Sciatic nerve (tissue), 2 donors: ENCODE measurements around the gene PCNX3. TPM values are rescaled to one million over a fixed set of nuclear protein-coding genes. Genes with fewer than 3 reads are reported as not detected.
A peak's percentile ranks its signal among the peaks of the same experiment; 100 is the strongest.
"Not testable (repeated sequence)": the region's sequence is repeated elsewhere in the genome, so short reads cannot be mapped to it uniquely, and the experiment has no call there.

Source experiments
- ATAC-seq: fragments of 200-7000 bp; cut with Tn5 transposase; one replicate; pipeline ENCODE4 v1.9.1; 2020; ENCODE audit warnings: mild to moderate bottlenecking, moderate library complexity
- DNase-seq: peaks from one replicate; pipeline ENCODE4 v3.0.0-alpha.2; 2020; ENCODE audit warnings: low spot score
- intact Hi-C: fragments of 100-400 bp; cut with DNase I; formaldehyde crosslinking; loops from one replicate; pipeline ENCODE4 v1.14.2; 2022
- microRNA-seq: library from miRNA; unstranded; fragments of <30 nt; microRNA quantifications from one replicate; pipeline ENCODE4 v1.2.0, GENCODE V29; 2020
- total RNA-seq: library from RNA; stranded (reverse); fragmentation: NEBNext Ultra II Directional; extraction: Animal tissue kit (Norgen Biotek cat#: 25700); gene quantifications from one replicate; pipeline ENCODE4 v1.2.1, GENCODE V29; 2021
- donor health status: DM: no; HTN: no; CAD: no.
- donor health status: DM: no; HTN: no; CAD: no.

The PCNX3 gene
- total RNA-seq, 1 donor from 2014 or later, result 23.9 TPM

DNA sequence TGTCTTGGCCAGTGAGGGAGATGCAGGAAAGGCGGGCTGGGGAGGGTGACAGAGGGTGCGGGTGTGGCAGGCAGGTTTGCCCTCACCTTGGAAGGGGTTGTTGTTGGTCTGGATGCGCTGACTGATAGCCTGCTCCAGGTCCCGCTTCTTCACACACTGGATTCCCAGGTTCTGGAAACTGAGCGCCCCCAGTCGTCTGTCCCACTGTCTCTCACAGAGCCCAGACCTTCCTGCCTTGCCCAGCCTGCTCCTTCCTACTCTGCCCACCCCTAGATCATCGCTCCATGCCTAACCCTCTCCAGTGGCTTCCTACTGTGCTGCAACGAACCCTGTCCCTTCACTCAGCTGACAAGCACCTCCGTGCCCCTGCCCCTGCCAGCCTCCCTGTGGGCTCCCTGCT lies 44.5 kb downstream of the PCNX3 start:
- intact Hi-C loops, result no loop called here
- DNase-seq (no peak), ATAC-seq (no peak)

DNA sequence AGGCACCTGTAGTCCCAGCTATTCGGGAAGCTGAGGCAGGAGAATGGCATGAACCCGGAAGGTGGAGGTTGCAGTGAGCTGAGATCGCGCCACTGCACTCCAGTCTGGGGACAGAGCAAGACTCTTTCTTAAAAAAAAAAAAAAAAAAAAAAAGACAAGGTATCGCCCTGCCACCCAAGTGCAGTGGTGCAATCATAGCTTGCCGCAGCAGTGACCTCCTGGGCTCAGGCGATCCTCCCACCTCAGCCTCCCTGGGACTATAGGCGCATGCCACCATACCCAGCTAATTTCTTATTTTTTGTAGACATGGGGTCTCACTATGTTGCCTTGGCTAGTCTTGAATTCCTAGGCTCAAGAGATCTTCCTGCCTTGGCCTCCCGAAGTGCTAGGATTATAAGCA lies 45.3 kb downstream of the PCNX3 start:
- ATAC-seq, DNase-seq, intact Hi-C loops: not testable (repeated sequence)

DNA sequence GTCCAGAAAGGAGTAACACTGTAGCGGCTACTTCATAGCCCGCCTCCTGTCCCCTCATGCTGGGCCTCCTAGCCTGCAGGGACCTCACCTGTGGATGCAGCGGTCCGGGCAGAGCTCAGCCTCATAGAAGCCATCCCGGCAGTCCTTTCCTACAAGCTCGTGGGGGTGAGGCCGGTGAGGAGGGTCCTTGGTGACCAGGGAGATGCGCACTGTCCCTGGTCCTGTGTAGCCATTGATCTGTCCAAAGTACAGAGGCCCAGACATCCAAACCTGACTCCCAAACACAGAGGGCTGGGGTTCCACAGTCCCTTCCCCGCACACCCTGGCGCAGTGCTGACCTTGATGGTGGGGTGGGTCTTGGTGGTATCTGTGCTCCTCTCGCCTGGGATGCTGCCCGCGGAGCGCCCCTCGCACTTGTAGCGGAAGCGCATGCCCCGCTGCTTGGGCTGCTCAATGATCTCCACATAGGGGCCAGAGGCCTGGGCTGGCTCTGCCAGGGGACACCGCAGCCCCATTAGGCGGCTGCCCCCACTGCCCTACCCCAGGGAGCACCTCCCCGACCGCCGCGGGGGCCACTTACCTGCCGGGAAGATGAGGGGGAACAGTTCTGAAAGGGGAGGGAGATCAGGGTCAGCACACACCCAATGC lies 46.1 kb downstream of the PCNX3 start:
- ATAC-seq, result no peak
- intact Hi-C loops, result no loop called here
- DNase-seq, result no peak

DNA sequence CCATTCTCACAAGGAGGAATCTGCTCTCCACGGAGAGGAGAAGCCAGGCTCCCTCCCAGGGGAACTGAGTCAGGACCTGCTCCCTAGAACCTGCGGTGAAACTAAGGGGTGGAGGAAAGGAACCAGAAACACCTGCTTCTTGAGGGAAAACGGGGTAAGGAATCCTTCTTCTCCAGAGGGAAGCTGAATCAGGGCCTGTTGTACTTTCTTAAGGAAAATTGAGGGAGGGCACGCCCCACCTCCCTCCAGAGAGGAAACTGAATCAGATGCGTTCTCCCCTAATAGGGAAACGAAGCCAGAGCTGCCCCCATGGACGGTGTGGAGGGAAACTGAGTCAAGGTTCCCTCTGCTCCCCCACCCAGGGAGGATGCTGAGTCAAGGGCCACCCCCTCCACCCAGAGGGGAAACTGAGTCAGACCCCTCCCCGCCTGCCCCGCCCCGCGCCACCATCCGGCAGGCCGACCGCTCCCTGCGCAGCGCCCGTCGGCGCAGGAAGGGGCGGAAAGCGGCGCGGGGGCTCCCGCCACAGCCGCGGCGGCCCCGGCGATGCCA lies 46.7 kb downstream of the PCNX3 start:
- DNase-seq (peak; percentile 77), ATAC-seq (no peak)
- intact Hi-C loops, result no loop called here

DNA sequence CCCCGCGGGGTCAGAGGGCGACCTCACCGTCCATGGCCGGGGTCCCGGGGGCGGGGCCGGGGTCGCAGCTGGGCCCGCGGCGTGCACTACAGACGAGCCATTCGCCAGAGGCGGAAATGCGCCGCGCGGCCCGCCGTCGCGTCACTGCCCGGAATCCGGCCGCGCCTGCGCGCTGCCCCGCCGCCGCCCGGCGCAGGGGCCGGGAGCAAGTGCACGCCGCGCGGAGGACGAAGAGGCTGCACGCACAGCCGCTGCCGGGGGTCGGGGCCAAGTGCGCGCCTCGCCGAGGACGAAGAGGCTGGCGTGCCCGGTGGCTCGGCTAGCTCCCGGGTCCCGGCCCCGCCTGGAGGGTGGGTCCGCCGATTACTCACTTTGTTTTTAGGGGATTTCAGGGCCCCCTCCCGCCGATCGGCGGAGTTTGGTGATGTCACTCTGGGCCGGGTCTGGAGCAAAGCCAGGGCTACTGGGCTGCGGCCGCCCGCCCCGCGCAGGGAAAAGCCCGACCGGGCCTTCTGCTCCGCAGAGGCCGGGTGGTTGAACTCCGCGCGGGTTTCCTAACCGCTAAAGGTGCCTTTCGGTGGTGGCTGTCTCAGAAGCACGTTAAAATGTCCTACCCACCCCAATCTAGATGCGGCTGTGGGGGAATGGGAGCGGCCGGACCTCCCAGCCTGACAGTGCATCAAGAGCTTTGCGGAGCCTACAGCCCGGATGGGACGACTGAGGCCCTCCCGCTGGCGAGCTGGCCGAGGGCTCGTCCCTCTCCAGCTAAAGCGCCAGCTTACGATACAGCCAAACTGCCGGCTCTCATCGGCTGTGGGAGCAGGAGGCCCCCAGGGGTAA lies 47.4 kb downstream of the PCNX3 start, which contains the start of gene RELA:
Gene RELA (minus strand): TSS at position 118 of the 840 bp plus-strand sequence. CDS start 84 bp downstream, at position 34.
- DNase-seq (peak; percentile 98), ATAC-seq (peak; percentile 93)
- intact Hi-C loops, result no loop called here

DNA sequence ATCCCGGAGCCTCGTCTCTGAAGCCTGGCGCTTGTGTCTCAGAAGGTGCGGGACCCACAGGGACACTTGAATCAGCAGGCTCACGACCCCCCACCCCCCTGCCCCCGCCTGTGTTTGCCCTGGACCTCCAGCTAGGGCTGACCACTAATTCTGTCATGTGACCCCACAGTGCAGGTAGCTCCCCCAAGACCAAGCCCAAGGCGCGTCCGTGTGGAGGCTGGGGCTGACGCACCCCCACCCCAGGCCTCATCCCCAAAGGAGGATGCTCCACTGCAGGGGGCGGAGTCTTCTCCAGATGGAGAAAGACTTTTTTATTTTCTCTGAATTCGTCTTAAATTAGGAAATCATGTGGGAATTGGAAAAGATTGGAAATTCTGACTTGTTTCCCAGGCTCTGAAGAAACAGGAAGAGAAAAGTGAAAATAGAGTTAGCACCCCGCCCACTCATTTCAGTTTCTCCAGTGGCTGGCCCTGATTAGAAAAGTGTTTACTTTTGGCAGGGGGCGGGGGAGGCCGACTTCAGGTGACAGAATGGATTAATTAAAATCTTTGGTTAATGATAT lies 48.1 kb downstream of the PCNX3 start:
- intact Hi-C loops, result no loop called here
- ATAC-seq (peak; percentile 86), DNase-seq (peak; percentile 88)

- no peak for DNase-seq
- ATAC-seq, result no peak
- intact Hi-C loops, result no loop called here
These were observed 56.7 kb downstream of the PCNX3 start for GRCh38 chr11:65672180-65672860.

- ATAC-seq (no peak), DNase-seq (no peak)
- intact Hi-C loops, result no loop called here
These were observed 57.4 kb downstream of the PCNX3 start for GRCh38 chr11:65672982-65673381.

DNA sequence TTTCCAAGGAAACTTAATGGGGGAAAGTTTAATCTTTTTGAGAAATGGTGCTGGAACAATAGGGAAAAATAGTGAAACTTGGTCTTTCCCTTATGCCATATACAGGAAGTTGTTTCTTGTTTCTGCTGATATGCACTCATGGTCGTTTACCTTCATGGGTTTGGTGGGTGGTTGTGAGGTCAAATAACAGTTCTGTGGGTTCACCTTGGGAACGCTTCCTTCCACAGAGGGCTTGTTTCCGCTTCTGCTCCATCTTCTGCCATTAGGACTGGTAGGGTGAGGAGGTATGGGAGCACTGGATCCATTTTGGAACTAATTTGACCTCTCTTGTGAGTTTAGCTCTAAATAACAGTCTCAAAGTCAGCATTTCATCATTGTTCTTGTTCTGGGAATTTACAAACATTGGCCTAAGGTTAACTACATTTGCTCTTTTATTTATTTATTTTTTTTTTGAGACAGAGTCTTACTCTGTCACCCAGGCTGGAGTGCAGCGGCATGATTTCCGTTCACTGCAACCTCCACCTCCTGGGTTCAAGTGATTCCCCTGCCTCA lies 64.7 kb downstream of the PCNX3 start:
- intact Hi-C loops, result no loop called here
- ATAC-seq (no peak), DNase-seq (no peak)

GRCh38 chr11:65683480-65683879 lies 67.9 kb downstream of the PCNX3 start:
- DNase-seq, ATAC-seq, intact Hi-C loops: not testable (repeated sequence)

DNA sequence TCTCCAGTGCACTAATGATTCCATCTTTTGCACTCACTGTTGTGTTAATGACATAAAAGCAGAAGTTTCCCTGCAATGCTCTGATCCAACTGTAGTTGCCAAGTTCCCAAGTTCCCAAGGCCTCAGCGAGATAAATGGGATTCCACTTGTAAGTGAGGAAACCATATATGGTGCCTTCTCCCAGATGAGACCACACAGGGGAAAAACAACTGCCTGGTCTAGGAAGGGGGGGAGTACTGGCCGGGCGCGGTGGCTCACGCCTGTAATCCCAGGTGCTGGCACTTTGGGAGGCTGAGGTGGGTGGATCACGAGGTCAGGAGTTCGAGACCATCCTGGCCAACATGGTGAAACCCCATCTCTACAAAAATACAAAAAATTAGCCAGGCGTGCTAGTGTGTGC lies 70.4 kb downstream of the PCNX3 start:
- intact Hi-C loops, result no loop called here
- no peak for DNase-seq
- ATAC-seq, result no peak

Small RNAs within 50 kb of the gene (microRNA-seq; reads per million reads assigned to microRNA genes)
- gene MIR4489, result not detected
- not detected for gene MIR4690

Other genes with a start within 250 kb of the PCNX3 start
- gene SLC25A45, start 233.1 kb upstream of the PCNX3 start, total RNA-seq, result 12.0 TPM
- 65.9 TPM for gene FRMD8, start 229.1 kb upstream of the PCNX3 start, total RNA-seq
- gene NEAT1, start 193.0 kb upstream of the PCNX3 start, total RNA-seq, result 1,255 TPM
- 14,857 TPM for gene MALAT1, start 116.7 kb upstream of the PCNX3 start, total RNA-seq
- 64.0 TPM for gene SCYL1, start 90.7 kb upstream of the PCNX3 start, total RNA-seq
- 306 TPM for gene LTBP3, start 57.4 kb upstream of the PCNX3 start, total RNA-seq
- gene ZNRD2, start 45.3 kb upstream of the PCNX3 start, total RNA-seq, result 23.7 TPM
- 44.1 TPM for gene FAM89B, start 43.2 kb upstream of the PCNX3 start, total RNA-seq
- gene EHBP1L1, start 39.7 kb upstream of the PCNX3 start, total RNA-seq, result 149 TPM
- gene KCNK7, start 20.0 kb upstream of the PCNX3 start, total RNA-seq, result 1.5 TPM
- gene MAP3K11, start 1.6 kb upstream of the PCNX3 start, total RNA-seq, result 132 TPM
- gene SIPA1, start 22.3 kb downstream of the PCNX3 start, total RNA-seq, result 86.9 TPM
- gene RELA, start 47.1 kb downstream of the PCNX3 start, total RNA-seq, result 95.6 TPM
- gene KAT5, start 96.5 kb downstream of the PCNX3 start, total RNA-seq, result 81.5 TPM
- 42.5 TPM for gene RNASEH2C, start 105.0 kb downstream of the PCNX3 start, total RNA-seq
- gene AP5B1, start 165.2 kb downstream of the PCNX3 start, total RNA-seq, result 12.9 TPM
- gene OVOL1, start 171.3 kb downstream of the PCNX3 start, total RNA-seq, result not detected
- 2.6 TPM for gene SNX32, start 218.2 kb downstream of the PCNX3 start, total RNA-seq
- gene CFL1, start 242.4 kb downstream of the PCNX3 start, total RNA-seq, result 437 TPM
- gene MUS81, start 244.7 kb downstream of the PCNX3 start, total RNA-seq, result 46.9 TPM